VCaP (cell line): ENCODE measurements around the gene SUN1.

Source experiments
- H3K27ac ChIP-seq: fragments of 450-650 bp; 2 replicates; pipeline ENCODE4 v1.5.1; 2017
- CTCF ChIP-seq: fragments of 450-650 bp; conservative IDR thresholded peaks from 2 replicates; pipeline ENCODE4 v1.5.1; 2017; ENCODE audit warnings: mild to moderate bottlenecking, moderate library complexity

Gene SUN1

DNA sequence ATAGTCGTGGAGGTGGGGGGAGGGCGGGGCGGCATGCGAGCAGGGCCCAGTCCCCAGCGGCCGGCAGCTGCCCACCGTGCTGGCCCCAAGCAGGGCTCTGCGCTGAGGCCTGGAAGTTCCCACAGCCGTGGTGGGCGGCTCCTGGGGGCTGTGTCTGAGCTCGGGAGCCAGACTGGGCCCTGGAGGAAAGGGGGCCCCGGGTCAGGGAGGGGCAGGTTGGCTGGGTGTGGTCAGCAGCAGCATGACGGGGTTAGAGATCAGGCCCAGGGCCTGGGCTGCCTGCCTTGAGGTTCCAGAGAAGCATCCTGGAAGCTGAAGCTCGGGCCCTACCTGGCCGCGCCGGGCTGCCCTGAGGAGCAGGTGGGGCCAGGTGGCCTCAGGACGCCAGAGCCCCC lies 66.2 kb downstream of the SUN1 start:
- H3K27ac ChIP-seq: peak overlapping the region; percentile 51
- no peak for TF ChIP-seq CTCF

DNA sequence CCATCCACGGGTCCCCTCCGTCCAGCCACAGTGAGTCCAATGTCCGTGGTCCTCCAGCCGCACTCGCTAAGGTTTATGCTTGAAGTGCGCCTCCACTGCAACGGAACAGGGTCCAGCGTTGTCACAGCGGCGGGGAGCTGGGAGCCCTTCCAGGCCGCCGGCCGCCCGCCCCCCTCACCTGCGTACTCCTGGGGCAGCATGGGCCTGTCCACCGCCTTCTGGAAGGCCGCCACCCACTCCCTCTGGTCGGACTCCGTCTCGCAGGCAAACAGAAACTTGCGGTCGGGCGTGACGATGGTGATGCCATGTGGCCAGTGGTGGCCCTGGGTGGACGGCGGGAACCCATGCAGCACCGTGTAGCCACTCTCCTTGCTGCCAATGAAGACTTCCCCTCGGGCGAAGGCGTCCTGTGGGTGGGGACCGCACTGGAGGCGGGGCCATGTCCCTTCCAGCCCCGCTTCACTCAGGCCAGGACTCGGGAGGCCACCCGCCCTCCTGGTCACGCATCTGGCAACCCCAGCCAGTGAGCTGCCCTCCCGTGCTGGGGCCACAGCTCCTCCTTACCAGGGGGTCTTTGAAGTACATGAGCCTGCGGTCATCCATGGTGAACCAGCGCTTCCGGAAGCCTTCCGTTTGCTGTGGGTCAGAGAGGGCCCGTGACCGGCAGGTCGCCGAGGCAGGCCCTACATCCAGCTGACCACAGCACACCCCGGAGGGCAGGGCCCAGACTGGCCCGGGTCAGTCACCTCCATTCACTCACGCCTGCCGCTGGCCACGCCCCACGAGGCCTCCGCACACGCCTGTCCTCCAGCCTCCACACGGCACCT lies 66.8 kb downstream of the SUN1 start:
- no peak overlapping the region for H3K27ac ChIP-seq
- TF ChIP-seq CTCF: no peak

GRCh38 chr7:899806-900205 lies 67.5 kb downstream of the SUN1 start:
- TF ChIP-seq CTCF: no peak
- H3K27ac ChIP-seq: no peak overlapping the region

DNA sequence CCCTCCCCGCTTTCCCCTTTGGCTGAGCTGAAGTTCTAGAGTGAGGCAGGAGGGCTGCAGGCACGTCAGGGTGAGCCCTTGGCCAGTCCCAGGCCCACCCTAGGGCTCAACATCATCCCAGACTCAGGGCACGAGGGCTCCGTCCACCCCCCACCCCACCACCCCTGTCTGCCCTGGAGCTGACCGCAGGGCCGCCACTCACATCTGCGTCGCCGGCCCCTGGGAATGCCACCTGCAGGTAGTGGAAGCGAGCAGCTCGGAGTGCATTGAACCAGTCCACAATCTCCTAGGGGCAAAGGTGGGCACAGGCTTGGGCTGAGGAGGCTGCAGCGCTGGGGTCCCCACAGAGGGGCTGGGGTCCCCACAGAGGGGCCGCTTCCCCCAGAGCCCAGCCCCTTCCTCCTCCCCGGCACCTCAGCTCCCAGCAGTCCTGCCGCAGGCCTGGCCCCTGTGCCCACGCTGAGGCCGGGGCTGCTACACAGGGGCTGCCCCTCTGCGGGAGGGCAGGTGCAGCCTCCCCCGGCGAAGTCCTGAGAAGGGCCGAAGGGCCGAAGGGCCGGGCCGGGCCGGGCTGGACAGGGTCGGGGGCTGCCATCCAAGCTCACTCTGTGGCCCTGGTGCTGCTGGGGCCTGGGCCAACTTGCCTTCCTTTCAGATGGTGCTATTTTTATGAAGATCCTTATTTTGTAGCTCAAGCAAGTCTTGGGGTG lies 68.2 kb downstream of the SUN1 start:
- TF ChIP-seq CTCF: no peak
- no peak overlapping the region for H3K27ac ChIP-seq

DNA sequence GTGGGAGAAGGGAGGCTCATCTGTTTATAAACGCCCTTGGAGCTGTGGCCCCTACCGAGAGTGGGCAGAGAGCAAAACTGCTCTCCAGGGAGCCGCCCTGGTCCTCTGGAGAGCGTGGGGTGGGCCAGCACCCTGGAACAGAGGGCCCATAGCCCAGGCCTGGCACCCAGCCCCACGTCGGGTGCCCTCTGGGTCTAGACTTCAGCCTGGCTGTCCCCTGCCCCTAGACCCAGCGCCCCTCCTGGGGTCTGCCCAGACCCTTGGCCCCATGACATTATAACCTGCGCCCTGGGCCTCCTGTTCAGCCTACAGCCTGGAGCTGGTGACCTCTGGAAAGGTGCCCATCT lies 68.7 kb downstream of the SUN1 start:
- TF ChIP-seq CTCF: no peak
- no peak overlapping the region for H3K27ac ChIP-seq

DNA sequence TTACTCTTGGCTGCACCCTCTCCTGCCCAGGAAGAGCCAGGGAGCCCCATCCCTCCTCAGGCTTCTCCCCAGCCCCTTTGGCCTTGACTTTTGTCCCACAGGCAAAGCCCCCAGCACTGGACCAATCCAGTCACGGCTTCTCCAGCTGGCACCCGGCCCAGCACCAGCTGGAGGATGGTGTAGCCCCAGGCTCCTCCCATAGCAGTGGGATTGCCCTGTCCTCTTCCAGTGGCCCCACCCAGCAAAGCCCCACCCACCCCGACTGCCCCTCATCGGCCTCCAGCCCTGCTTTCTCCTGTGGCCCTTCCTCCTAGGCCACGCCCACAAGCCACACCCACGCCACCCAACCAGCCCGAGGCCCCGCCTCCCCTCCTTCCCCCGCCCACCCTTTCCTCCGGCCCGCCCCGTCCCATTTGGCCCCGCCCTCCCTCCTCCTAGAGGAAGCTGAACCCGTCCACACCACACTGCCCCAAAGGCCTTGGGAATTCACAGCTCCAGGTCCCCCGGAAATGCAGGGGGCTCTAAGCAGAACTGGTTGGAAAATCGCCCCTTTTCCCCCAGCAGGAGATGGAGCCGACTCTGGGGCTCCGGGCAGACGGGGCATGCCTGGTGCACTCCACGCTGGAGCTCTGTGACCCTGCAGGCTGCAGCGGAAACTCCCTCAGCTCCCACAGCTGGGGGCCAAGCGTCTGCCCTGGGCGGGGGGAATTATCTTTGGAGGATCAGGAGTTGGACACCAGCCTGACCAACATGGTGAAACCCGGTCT lies 69.3 kb downstream of the SUN1 start:
- no peak for TF ChIP-seq CTCF
- H3K27ac ChIP-seq: peak overlapping the region; percentile 34

- peak overlapping the region; percentile 34 for H3K27ac ChIP-seq
- TF ChIP-seq CTCF: no peak
Observed at GRCh38 chr7:902996-903395, 70.7 kb downstream of the SUN1 start.
